Measurements from ENCODE around the gene PRKG1. TPM values are rescaled to one million over a fixed set of nuclear protein-coding genes. Genes with fewer than 3 reads are reported as not detected.

The PRKG1 gene
- total RNA-seq, 1 donor from 2014 or later, result 26.4 TPM

- Histone ChIP-seq H2AFZ (replicated peaks) (no peak overlapping the region), H3K27ac (no peak overlapping the region), H3K79me2 (ENCODE audit: low read depth) (no peaks in the 10 kb centered on the region), H3K4me1 (peaks cover 9% of the 10 kb centered on the region), H3K4me3 (no peak overlapping the region), H3F3A (ENCODE audit: low read depth) (peaks cover 3% of the 10 kb centered on the region), H3K9me3 (ENCODE audit: low read depth) (no peaks in the 10 kb centered on the region), H3K27me3 (no peaks in the 10 kb centered on the region), H3K9ac (no peak overlapping the region), H4K20me1 (ENCODE audit: low read depth) (no peaks in the 10 kb centered on the region), H3K4me2 (no peak overlapping the region), H3K36me3 (no peaks in the 10 kb centered on the region)
- Mint-ChIP-seq H3K9me3 (no peaks in the 10 kb centered on the region), H3K27me3 (ENCODE audit: insufficient read depth, low read depth) (no peaks in the 10 kb centered on the region), H3K4me1 (peaks cover 11% of the 10 kb centered on the region), H3K36me3 (no peaks in the 10 kb centered on the region), H3K27ac (no peak overlapping the region), H3K4me3 (no peak overlapping the region)
- no peak for TF ChIP-seq EZH2phosphoT487 (IDR thresholded peaks at IDR 0.05)
- no peak for TF ChIP-seq EZH2 (IDR thresholded peaks at IDR 0.05)
- no peak for TF ChIP-seq CTCF (IDR thresholded peaks at IDR 0.05)
- DNase-seq (ENCODE audit: low spot score), result no peak
Measured at GRCh38 chr10:52129410-52130178, 1055.3 kb downstream of the PRKG1 start.

- H3K27ac Mint-ChIP-seq, result no peak overlapping the region
- no peak for TF ChIP-seq CTCF (IDR thresholded peaks at IDR 0.05)
- no peak for TF ChIP-seq EZH2phosphoT487 (IDR thresholded peaks at IDR 0.05)
- no peak for TF ChIP-seq EZH2 (IDR thresholded peaks at IDR 0.05)
- H3K4me3 Mint-ChIP-seq, result no peak overlapping the region
- Histone ChIP-seq H3K27me3 (no peaks in the 10 kb centered on the region), H4K20me1 (ENCODE audit: low read depth) (no peaks in the 10 kb centered on the region), H3K27ac (no peak overlapping the region), H3K4me3 (no peak overlapping the region), H3K4me1 (peaks cover 6% of the 10 kb centered on the region), H3K4me2 (no peak overlapping the region), H3F3A (ENCODE audit: low read depth) (peaks cover 3% of the 10 kb centered on the region), H2AFZ (replicated peaks) (no peak overlapping the region), H3K9me3 (ENCODE audit: low read depth) (no peaks in the 10 kb centered on the region), H3K9ac (no peak overlapping the region), H3K79me2 (ENCODE audit: low read depth) (no peaks in the 10 kb centered on the region), H3K36me3 (no peaks in the 10 kb centered on the region)
- no peak for DNase-seq (ENCODE audit: low spot score)
- no peaks in the 10 kb centered on the region for H3K36me3 Mint-ChIP-seq
- H3K27me3 Mint-ChIP-seq (ENCODE audit: insufficient read depth, low read depth), result no peaks in the 10 kb centered on the region
- H3K4me1 Mint-ChIP-seq, result no peaks in the 10 kb centered on the region
- no peaks in the 10 kb centered on the region for H3K9me3 Mint-ChIP-seq
Measured at GRCh38 chr10:52135101-52135500, 1060.8 kb downstream of the PRKG1 start.

- no peaks in the 10 kb centered on the region for H3K9me3 Mint-ChIP-seq
- H2AFZ ChIP-seq (replicated peaks), result no peak overlapping the region
- TF ChIP-seq CTCF (IDR thresholded peaks at IDR 0.05), result no peak
- no peak for TF ChIP-seq EZH2 (IDR thresholded peaks at IDR 0.05)
- TF ChIP-seq EZH2phosphoT487 (IDR thresholded peaks at IDR 0.05), result no peak
- H3K4me3 Mint-ChIP-seq, result no peak overlapping the region
- no peaks in the 10 kb centered on the region for H3F3A ChIP-seq (ENCODE audit: low read depth)
- H3K9ac ChIP-seq, result no peak overlapping the region
- no peak overlapping the region for H3K27ac ChIP-seq
- H3K36me3 ChIP-seq, result no peaks in the 10 kb centered on the region
- H3K4me1 Mint-ChIP-seq, result no peaks in the 10 kb centered on the region
- no peaks in the 10 kb centered on the region for H3K27me3 ChIP-seq
- H3K4me2 ChIP-seq, result no peak overlapping the region
- H4K20me1 ChIP-seq (ENCODE audit: low read depth), result no peaks in the 10 kb centered on the region
- H3K4me1 ChIP-seq, result peaks cover 6% of the 10 kb centered on the region
- H3K36me3 Mint-ChIP-seq, result no peaks in the 10 kb centered on the region
- no peak overlapping the region for H3K4me3 ChIP-seq
- H3K79me2 ChIP-seq (ENCODE audit: low read depth), result no peaks in the 10 kb centered on the region
- no peak for DNase-seq (ENCODE audit: low spot score)
- H3K27me3 Mint-ChIP-seq (ENCODE audit: insufficient read depth, low read depth), result no peaks in the 10 kb centered on the region
- no peak overlapping the region for H3K27ac Mint-ChIP-seq
- H3K9me3 ChIP-seq (ENCODE audit: low read depth), result no peaks in the 10 kb centered on the region
Measured at GRCh38 chr10:52136921-52137320, 1062.6 kb downstream of the PRKG1 start.
